HG02623 (cell line): Measurements from ENCODE around the gene ARFGAP1.
"Not testable (repeated sequence)": the region's sequence is repeated elsewhere in the genome, so short reads cannot be mapped to it uniquely, and the experiment has no call there.

ENCODE experiments used
- ATAC-seq: cut with Tn5 transposase; IDR thresholded peaks from one replicate; pipeline ENCODE4 v1.9.1; 2021; ENCODE audit warnings: moderate library complexity; ENCODE audit not compliant: unreplicated experiment

ARFGAP1 gene

GRCh38 chr20:63305933-63306672 is 33.5 kb downstream of the ARFGAP1 start:
- ATAC-seq, result not testable (repeated sequence)

- ATAC-seq, result no peak
Measured at GRCh38 chr20:63306673-63307537, 34.3 kb downstream of the ARFGAP1 start.

GRCh38 chr20:63307538-63308217 is 35.1 kb downstream of the ARFGAP1 start:
- no peak for ATAC-seq

- ATAC-seq, result no peak
Measured at GRCh38 chr20:63308218-63308911, 35.8 kb downstream of the ARFGAP1 start.

- no peak for ATAC-seq
Measured at GRCh38 chr20:63309261-63310071, 36.9 kb downstream of the ARFGAP1 start.

GRCh38 chr20:63310265-63310991 is 37.8 kb downstream of the ARFGAP1 start:
- no peak for ATAC-seq

- no peak for ATAC-seq
Measured at GRCh38 chr20:63311186-63311832, 38.7 kb downstream of the ARFGAP1 start.

- no peak for ATAC-seq
Measured at GRCh38 chr20:63311833-63312243, 39.2 kb downstream of the ARFGAP1 start.

GRCh38 chr20:63312273-63312672 is 39.7 kb downstream of the ARFGAP1 start:
- ATAC-seq, result no peak

GRCh38 chr20:63312690-63313348 is 40.2 kb downstream of the ARFGAP1 start:
- no peak for ATAC-seq

GRCh38 chr20:63313349-63314014 is 40.9 kb downstream of the ARFGAP1 start:
- ATAC-seq, result no peak

- ATAC-seq, result no peak
Measured at GRCh38 chr20:63314015-63314471, 41.4 kb downstream of the ARFGAP1 start.

- ATAC-seq, result no peak
Measured at GRCh38 chr20:63314566-63315239, 42.1 kb downstream of the ARFGAP1 start.

- no peak for ATAC-seq
Measured at GRCh38 chr20:63315240-63315689, 42.7 kb downstream of the ARFGAP1 start.

- no peak for ATAC-seq
Measured at GRCh38 chr20:63315731-63316491, 43.3 kb downstream of the ARFGAP1 start.

GRCh38 chr20:63316502-63316921 is 43.9 kb downstream of the ARFGAP1 start:
- no peak for ATAC-seq
